Kidney tubule cell (primary cell): ENCODE results near the gene CRYBB2.
"Not testable (repeated sequence)": the region's sequence is repeated elsewhere in the genome, so short reads cannot be mapped to it uniquely, and the experiment has no call there.

Experiments
- DNase-seq: peaks from one replicate; pipeline ENCODE4 v3.0.0-alpha.2; 2018; ENCODE audit warnings: low spot score

Gene CRYBB2

GRCh38 chr22:25219211-25219689, at the start of gene CRYBB2:
Gene CRYBB2 (plus strand): TSS chr22:25219639. CDS start chr22:25221430, 1,791 bp downstream.
- DNase-seq, result no peak

- no peak for DNase-seq
These were observed 48.9 kb upstream of the CRYBB2 start for GRCh38 chr22:25170426-25170980.

- DNase-seq, result peak; percentile 20
These were observed 47.3 kb upstream of the CRYBB2 start for GRCh38 chr22:25172153-25172552.

- no peak for DNase-seq
These were observed 45.1 kb upstream of the CRYBB2 start for GRCh38 chr22:25174156-25174887.

- DNase-seq, result no peak
These were observed 44.5 kb upstream of the CRYBB2 start for GRCh38 chr22:25174888-25175411.

- DNase-seq, result no peak
These were observed 43.3 kb upstream of the CRYBB2 start for GRCh38 chr22:25176175-25176574.

GRCh38 chr22:25176799-25177198, 42.6 kb upstream of the CRYBB2 start:
- DNase-seq, result no peak

GRCh38 chr22:25177226-25177625, 42.2 kb upstream of the CRYBB2 start:
- DNase-seq, result no peak

GRCh38 chr22:25177895-25178294, 41.5 kb upstream of the CRYBB2 start:
- no peak for DNase-seq

- DNase-seq, result not testable (repeated sequence)
These were observed 41.1 kb upstream of the CRYBB2 start for GRCh38 chr22:25178348-25178747.

GRCh38 chr22:25178869-25179631, 40.4 kb upstream of the CRYBB2 start:
- not testable (repeated sequence) for DNase-seq

- DNase-seq, result no peak
These were observed 37.0 kb upstream of the CRYBB2 start for GRCh38 chr22:25182131-25183110.

- peak; percentile 23 for DNase-seq
These were observed 35.4 kb upstream of the CRYBB2 start for GRCh38 chr22:25183949-25184619.

GRCh38 chr22:25186140-25186539, 33.3 kb upstream of the CRYBB2 start:
- no peak for DNase-seq

GRCh38 chr22:25187469-25187868, 32.0 kb upstream of the CRYBB2 start:
- DNase-seq, result no peak

- DNase-seq, result no peak
These were observed 27.0 kb upstream of the CRYBB2 start for GRCh38 chr22:25192406-25192805.

GRCh38 chr22:25193130-25193529, 26.3 kb upstream of the CRYBB2 start:
- DNase-seq, result no peak

- DNase-seq, result no peak
These were observed 25.9 kb upstream of the CRYBB2 start for GRCh38 chr22:25193548-25193947.

- DNase-seq, result no peak
These were observed 23.1 kb upstream of the CRYBB2 start for GRCh38 chr22:25196326-25196725.

- peak; percentile 32 for DNase-seq
These were observed 22.1 kb upstream of the CRYBB2 start for GRCh38 chr22:25197340-25197739.
